Measurements from ENCODE around the gene RNASE1.
A peak's percentile ranks its signal among the peaks of the same experiment; 100 is the strongest.
"Not testable (repeated sequence)": the region's sequence is repeated elsewhere in the genome, so short reads cannot be mapped to it uniquely, and the experiment has no call there.

RNASE1 gene

GRCh38 chr14:20769421-20769820 is 33.2 kb downstream of the RNASE1 start:
- DNase-seq, result no peak

- no peak for DNase-seq
Observed at GRCh38 chr14:20768593-20768892, 34.1 kb downstream of the RNASE1 start.

GRCh38 chr14:20760950-20761349 is 41.7 kb downstream of the RNASE1 start:
- DNase-seq, result no peak

- not testable (repeated sequence) for DNase-seq
Observed at GRCh38 chr14:20759465-20759864, 43.2 kb downstream of the RNASE1 start.

GRCh38 chr14:20757965-20758364 is 44.7 kb downstream of the RNASE1 start:
- peak in 1 of 4 experiments; percentile 2 for DNase-seq

- DNase-seq, result no peak
Observed at GRCh38 chr14:20755037-20755436, 47.6 kb downstream of the RNASE1 start.

GRCh38 chr14:20754308-20754707 is 48.3 kb downstream of the RNASE1 start:
- no peak for DNase-seq

GRCh38 chr14:20751963-20752562 is 50.6 kb downstream of the RNASE1 start:
- no peak for DNase-seq

Measured in activated naive CD4-positive, alpha-beta T cell (primary cell).